ENCODE results near the gene COX7B2. TPM values are rescaled to one million over a fixed set of nuclear protein-coding genes. Genes with fewer than 3 reads are reported as not detected.

COX7B2 gene
- total and polyA plus RNA-seq, 9 of the 15 experiments (the other 6 are each of a cell fraction or from before 2014, with no cell fraction given): 0.33 to 3.5 (median 0.67) TPM; not detected in 3

GRCh38 chr4:46844325-46844917, 64.6 kb downstream of the COX7B2 start:
- H3K79me2 ChIP-seq (ENCODE audit: control insufficient read depth, insufficient read depth, low read length): no peaks in the 10 kb centered on the region
- H3K27me3 ChIP-seq (ENCODE audit: control insufficient read depth in 2 of 2, insufficient read depth in 2 of 2, low read length in 2 of 2): no peaks in the 10 kb centered on the region
- in situ Hi-C loops (cut with MboI) (loop anchor here (25.0 kb wide), 1 partner anchor 543 kb away; no protein-coding TSS in a partner anchor), intact Hi-C loops (cut with micrococcal nuclease) (loop anchor here (1.0 to 10.0 kb wide), 3 partner anchors 278 to 1090 kb away; no protein-coding TSS in a partner anchor)
- CTCF ChIA-PET (ENCODE audit: low intra/inter-chr PET ratio): interaction anchor here (2.3 kb wide), 1 partner anchor 540 kb away, joined by 12 read pairs; no protein-coding TSS in a partner anchor
- POLR2A ChIA-PET: no interaction called here
- H4K20me1 ChIP-seq (replicated peaks; ENCODE audit: control insufficient read depth, insufficient read depth, low read length): no peaks in the 10 kb centered on the region
- FAIRE-seq (no peak), DNase-seq (ENCODE audit: extremely low read depth in 1 of 4, low spot score in 3 of 4) (peak; percentile 21 to 68 (median 24)), ATAC-seq (0 out of 3 replicates have a peak, but pooled peaks have one; percentile 43)
- 0% methylated on average over 8 of the region's 8 CpGs for WGBS (ENCODE audit: insufficient coverage, low coverage, missing lambda C conversion rate)
- no peaks in the 10 kb centered on the region for H3K9me3 ChIP-seq (replicated peaks; ENCODE audit: control insufficient read depth, insufficient read depth, low read depth, low read length)
- no peak overlapping the region for H3K4me3 ChIP-seq
- no peaks in the 10 kb centered on the region for H3K36me3 ChIP-seq (ENCODE audit: control insufficient read depth, insufficient read depth, low read length)
- H3K9ac ChIP-seq (ENCODE audit: insufficient read depth in 1 of 2, low read depth in 2 of 2, low read length in 2 of 2): no peak overlapping the region
- no peaks in the 10 kb centered on the region for H3K9me1 ChIP-seq (ENCODE audit: control insufficient read depth, insufficient read depth, low read length)
- no peaks in the 10 kb centered on the region for H3K4me1 ChIP-seq (replicated peaks in 1 of 2; ENCODE audit: control insufficient read depth in 2 of 2, insufficient read depth in 2 of 2, low read length in 2 of 2)
- no peak overlapping the region for H3K27ac ChIP-seq (ENCODE audit: extremely low read depth, low read depth, low read length)
- H3K4me2 ChIP-seq (ENCODE audit: insufficient read depth, low read length): no peak overlapping the region
- no peak overlapping the region for H2AFZ ChIP-seq (ENCODE audit: low read depth, low read length)
- BruUV-seq (replicated peaks): no TSS peak
- TF ChIP-seq DEAF1 (CRISPR knock-in tag; IDR thresholded peaks at IDR 0.05): 0 out of 2 replicates have a peak, but pooled peaks have one; percentile 20
- peak in 1 of 2 experiments; percentile 50; a peak in 1 of 4 replicates for TF ChIP-seq MNT (conservative IDR thresholded peaks at IDR 0.05)
- no peak for TF ChIP-seq TEAD1 (CRISPR knock-in tag; IDR thresholded peaks at IDR 0.05)
- no peak for TF ChIP-seq PYGO2 (tag; IDR thresholded peaks at IDR 0.05)
- TF ChIP-seq HNRNPK (IDR thresholded peaks at IDR 0.05; ENCODE audit: low read depth, low read length, poor library complexity, severe bottlenecking): no peak
- no peak for TF ChIP-seq ILF3 (IDR thresholded peaks at IDR 0.05; ENCODE audit: borderline replicate concordance)
- TF ChIP-seq REST (IDR thresholded peaks at IDR 0.05; ENCODE audit: borderline replicate concordance): peak; percentile 63; the same call in 1 of the 2 replicates
- no peak for TF ChIP-seq REST (CRISPR knock-in tag; IDR thresholded peaks at IDR 0.05; ENCODE audit: low read depth)
